Endothelial cell (in vitro differentiated cells): ENCODE measurements around the gene ADAMTS16. TPM values are rescaled to one million over a fixed set of nuclear protein-coding genes. Genes with fewer than 3 reads are reported as not detected.

Experiments
- DNase-seq: peaks from one replicate; pipeline ENCODE4 v3.0.0; 2021; ENCODE audit warnings: low spot score
- H3K27ac Mint-ChIP-seq: one replicate; pipeline ENCODE4 v1.8.0; 2021; ENCODE audit warnings: mixed read lengths, inconsistent platforms; ENCODE audit not compliant: unreplicated experiment
- H3K27me3 Mint-ChIP-seq: one replicate; pipeline ENCODE4 v1.8.0; 2021; ENCODE audit warnings: mild to moderate bottlenecking, moderate library complexity, mixed read lengths, inconsistent platforms; ENCODE audit not compliant: unreplicated experiment
- H3K36me3 Mint-ChIP-seq: one replicate; pipeline ENCODE4 v1.8.0; 2021; ENCODE audit warnings: mild to moderate bottlenecking, low read depth, mixed read lengths, inconsistent platforms; ENCODE audit not compliant: unreplicated experiment
- H3K4me1 Mint-ChIP-seq: one replicate; pipeline ENCODE4 v1.8.0; 2021; ENCODE audit warnings: mild to moderate bottlenecking, mixed read lengths, inconsistent platforms; ENCODE audit not compliant: unreplicated experiment
- H3K4me3 Mint-ChIP-seq: one replicate; pipeline ENCODE4 v1.8.0; 2021; ENCODE audit warnings: mild to moderate bottlenecking, mixed read lengths, inconsistent platforms; ENCODE audit not compliant: unreplicated experiment
- H3K9me3 Mint-ChIP-seq: one replicate; pipeline ENCODE4 v1.8.0; 2021; ENCODE audit warnings: mixed read lengths, inconsistent platforms; ENCODE audit not compliant: unreplicated experiment
- CTCF ChIP-seq: fragments of 200-600 bp; sonication (generic); IDR thresholded peaks from one replicate; pipeline ENCODE4 v1.5.0; 2021; ENCODE audit warnings: antibody characterized with exemption; ENCODE audit not compliant: unreplicated experiment
- total RNA-seq: library from RNA; stranded (reverse); fragmentation: NEBNext Ultra II Directional; extraction: Animal tissue kit (Norgen Biotek cat#: 25700); gene quantifications from one replicate; pipeline ENCODE4 v1.2.1, GENCODE V29; 2021; ENCODE audit not compliant: unreplicated experiment

ADAMTS16 gene
- total RNA-seq, 1 donor from 2014 or later, result 27.8 TPM

DNA sequence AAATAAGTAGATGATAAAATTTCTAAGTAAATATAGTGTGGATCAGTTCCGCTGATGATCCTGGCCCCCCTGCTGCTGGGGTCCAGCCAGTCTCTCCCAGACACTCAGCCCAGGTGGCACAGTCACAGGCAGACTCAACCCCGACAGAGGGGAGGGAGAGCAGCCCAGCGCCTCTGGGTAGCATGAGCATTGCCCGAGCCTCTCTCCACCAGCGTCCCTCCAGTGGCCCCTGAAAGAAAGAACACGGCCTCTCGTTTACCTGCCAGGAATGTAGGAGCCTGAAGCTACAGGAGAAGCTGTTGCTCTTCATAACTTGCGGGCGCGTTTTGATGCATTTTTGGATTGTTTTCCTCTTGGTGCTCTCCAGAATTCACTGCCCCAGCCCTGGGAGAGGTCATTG, 213.6 kb downstream of the ADAMTS16 start:
- H3K9me3 Mint-ChIP-seq, result no peaks in the 10 kb centered on the region
- no peaks in the 10 kb centered on the region for H3K4me1 Mint-ChIP-seq
- TF ChIP-seq CTCF, result no peak
- no peak overlapping the region for H3K4me3 Mint-ChIP-seq
- no peak for DNase-seq
- H3K36me3 Mint-ChIP-seq, result no peaks in the 10 kb centered on the region
- H3K27ac Mint-ChIP-seq, result no peak overlapping the region
- H3K27me3 Mint-ChIP-seq, result peaks cover 3% of the 10 kb centered on the region

DNA sequence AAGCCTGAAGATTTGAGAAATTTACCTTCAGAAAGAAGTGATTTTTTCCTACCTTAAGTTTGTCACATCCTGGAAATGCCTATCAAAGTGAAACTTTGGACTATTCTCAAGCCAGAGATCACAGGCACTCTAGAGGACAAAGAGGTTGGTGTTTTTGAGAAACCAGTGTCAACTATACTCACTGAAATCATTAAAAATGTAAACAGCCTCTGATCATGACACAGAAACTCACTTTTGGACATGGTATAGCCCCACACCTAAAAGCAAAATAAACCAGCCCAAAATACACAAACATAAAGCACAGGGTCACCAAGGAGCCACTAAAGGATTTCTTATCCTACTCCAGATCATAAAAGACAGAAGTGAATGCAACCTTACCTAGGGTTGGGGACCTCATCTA, 216.6 kb downstream of the ADAMTS16 start:
- no peaks in the 10 kb centered on the region for H3K36me3 Mint-ChIP-seq
- no peaks in the 10 kb centered on the region for H3K9me3 Mint-ChIP-seq
- peaks cover 4% of the 10 kb centered on the region for H3K27me3 Mint-ChIP-seq
- H3K4me1 Mint-ChIP-seq, result no peaks in the 10 kb centered on the region
- no peak overlapping the region for H3K27ac Mint-ChIP-seq
- DNase-seq, result no peak
- H3K4me3 Mint-ChIP-seq, result no peak overlapping the region
- no peak for TF ChIP-seq CTCF

- H3K4me1 Mint-ChIP-seq, result no peaks in the 10 kb centered on the region
- H3K27me3 Mint-ChIP-seq, result peaks cover 6% of the 10 kb centered on the region
- H3K36me3 Mint-ChIP-seq, result no peaks in the 10 kb centered on the region
- H3K27ac Mint-ChIP-seq, result no peak overlapping the region
- no peak for TF ChIP-seq CTCF
- DNase-seq, result no peak
- no peak overlapping the region for H3K4me3 Mint-ChIP-seq
- no peaks in the 10 kb centered on the region for H3K9me3 Mint-ChIP-seq
Observed at GRCh38 chr5:5359618-5360017, 219.5 kb downstream of the ADAMTS16 start.

DNA sequence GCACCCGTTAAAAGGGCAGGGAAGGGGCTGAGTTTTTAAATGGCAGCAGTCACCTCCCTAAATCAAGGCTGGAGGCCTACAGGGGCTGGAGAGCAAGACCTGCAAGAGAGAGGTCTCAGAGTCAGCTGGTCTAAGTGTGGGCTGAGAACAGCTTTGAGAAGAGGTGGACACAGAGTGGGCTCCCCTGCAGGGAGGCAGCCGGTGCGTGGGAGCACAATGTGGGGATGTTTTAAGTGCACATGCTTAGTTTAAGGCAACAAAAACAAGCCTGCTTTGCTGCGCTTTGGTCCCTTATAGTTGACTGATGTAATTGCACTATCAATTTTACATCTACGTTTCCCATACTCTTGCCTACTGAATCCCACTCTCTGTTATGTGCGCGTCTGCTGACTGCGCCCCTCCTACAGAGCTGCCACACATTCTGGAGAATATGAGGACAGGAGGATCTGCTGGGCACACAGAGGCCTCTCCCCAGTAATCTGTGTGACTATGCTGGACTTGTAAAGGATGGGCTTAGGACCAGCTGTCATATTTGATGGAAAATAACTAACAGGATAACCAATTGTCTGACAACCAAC, 220.3 kb downstream of the ADAMTS16 start:
- H3K27me3 Mint-ChIP-seq, result peaks cover 7% of the 10 kb centered on the region
- no peaks in the 10 kb centered on the region for H3K4me1 Mint-ChIP-seq
- no peak overlapping the region for H3K4me3 Mint-ChIP-seq
- no peaks in the 10 kb centered on the region for H3K9me3 Mint-ChIP-seq
- no peak for DNase-seq
- H3K36me3 Mint-ChIP-seq, result no peaks in the 10 kb centered on the region
- no peak for TF ChIP-seq CTCF
- no peak overlapping the region for H3K27ac Mint-ChIP-seq

- DNase-seq, result no peak
- no peak overlapping the region for H3K27ac Mint-ChIP-seq
Observed at GRCh38 chr5:5360941-5361520, 220.9 kb downstream of the ADAMTS16 start.

More at GRCh38 chr5:5360941-5361520, 220.9 kb downstream of the ADAMTS16 start:
- Mint-ChIP-seq H3K27me3 (peaks cover 8% of the 10 kb centered on the region), H3K4me3 (no peak overlapping the region), H3K36me3 (no peaks in the 10 kb centered on the region), H3K4me1 (no peaks in the 10 kb centered on the region), H3K9me3 (no peaks in the 10 kb centered on the region)
- no peak for TF ChIP-seq CTCF
